ENCODE measurements around the gene SEC23B.

Gene SEC23B

DNA sequence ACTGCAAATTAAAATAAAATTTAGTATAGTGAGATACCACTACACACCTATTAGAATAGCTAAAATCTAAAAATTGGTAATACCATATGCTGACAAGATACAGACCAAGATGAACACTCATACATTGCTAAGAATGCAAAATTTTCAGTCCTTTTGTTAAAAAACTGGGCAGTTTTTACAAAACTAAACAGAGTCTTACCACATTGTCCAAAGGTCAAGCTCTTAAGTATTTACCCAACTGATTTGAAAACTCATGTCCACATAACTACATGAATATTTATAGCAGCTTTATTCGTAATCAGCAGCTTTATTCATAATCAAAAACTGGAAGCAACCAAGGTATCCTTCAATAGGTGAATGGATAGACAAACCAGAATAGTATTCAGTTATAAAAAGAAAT is 30.5 kb upstream of the SEC23B start:
- no peak overlapping the region for H3K27ac ChIP-seq
- no peak overlapping the region for H2AFZ ChIP-seq
- H3K4me1 ChIP-seq, result no peaks in the 10 kb centered on the region
- no peaks in the 10 kb centered on the region for H3K9me3 ChIP-seq (ENCODE audit: control insufficient read depth, low read length)
- TF ChIP-seq, protein P1, sequence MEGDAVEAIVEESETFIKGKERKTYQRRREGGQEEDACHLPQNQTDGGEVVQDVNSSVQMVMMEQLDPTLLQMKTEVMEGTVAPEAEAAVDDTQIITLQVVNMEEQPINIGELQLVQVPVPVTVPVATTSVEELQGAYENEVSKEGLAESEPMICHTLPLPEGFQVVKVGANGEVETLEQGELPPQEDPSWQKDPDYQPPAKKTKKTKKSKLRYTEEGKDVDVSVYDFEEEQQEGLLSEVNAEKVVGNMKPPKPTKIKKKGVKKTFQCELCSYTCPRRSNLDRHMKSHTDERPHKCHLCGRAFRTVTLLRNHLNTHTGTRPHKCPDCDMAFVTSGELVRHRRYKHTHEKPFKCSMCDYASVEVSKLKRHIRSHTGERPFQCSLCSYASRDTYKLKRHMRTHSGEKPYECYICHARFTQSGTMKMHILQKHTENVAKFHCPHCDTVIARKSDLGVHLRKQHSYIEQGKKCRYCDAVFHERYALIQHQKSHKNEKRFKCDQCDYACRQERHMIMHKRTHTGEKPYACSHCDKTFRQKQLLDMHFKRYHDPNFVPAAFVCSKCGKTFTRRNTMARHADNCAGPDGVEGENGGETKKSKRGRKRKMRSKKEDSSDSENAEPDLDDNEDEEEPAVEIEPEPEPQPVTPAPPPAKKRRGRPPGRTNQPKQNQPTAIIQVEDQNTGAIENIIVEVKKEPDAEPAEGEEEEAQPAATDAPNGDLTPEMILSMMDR (IDR thresholded peaks at IDR 0.05), result no peak
- no peaks in the 10 kb centered on the region for H3K27me3 ChIP-seq (ENCODE audit: control insufficient read depth, insufficient read depth, low read length)
- no peak overlapping the region for H3K9ac ChIP-seq
- no peaks in the 10 kb centered on the region for H3K36me3 ChIP-seq (ENCODE audit: control insufficient read depth, insufficient read depth, low read length)
- H3K4me3 ChIP-seq (ENCODE audit: low read depth, low read length), result no peak overlapping the region
- H3K79me2 ChIP-seq, result no peaks in the 10 kb centered on the region
- H3K4me2 ChIP-seq (ENCODE audit: low read length), result no peak overlapping the region

DNA sequence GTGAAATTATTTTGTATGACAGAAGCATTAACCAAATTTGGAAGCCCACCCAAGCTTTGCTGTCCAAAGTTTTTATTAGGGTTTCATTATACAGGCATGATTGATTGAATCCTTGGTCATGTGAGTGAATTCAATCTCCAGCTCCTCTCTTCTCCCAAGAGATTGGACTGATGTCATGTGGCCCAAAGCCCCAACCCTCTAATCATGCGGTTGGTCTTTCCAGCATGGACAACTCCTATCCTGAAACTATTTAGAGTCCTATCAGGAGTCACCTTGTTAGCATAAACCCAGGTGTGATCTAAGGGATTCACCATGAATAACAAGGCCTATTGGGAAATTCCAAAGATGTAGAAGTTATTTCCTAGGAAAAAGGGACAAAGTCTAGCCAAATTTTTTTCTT is 29.9 kb upstream of the SEC23B start:
- H3K4me3 ChIP-seq (ENCODE audit: low read depth, low read length), result no peak overlapping the region
- no peak overlapping the region for H3K4me2 ChIP-seq (ENCODE audit: low read length)
- H3K79me2 ChIP-seq, result no peaks in the 10 kb centered on the region
- TF ChIP-seq, protein P1 (IDR thresholded peaks at IDR 0.05), result no peak
- no peaks in the 10 kb centered on the region for H3K36me3 ChIP-seq (ENCODE audit: control insufficient read depth, insufficient read depth, low read length)
- H2AFZ ChIP-seq, result no peak overlapping the region
- no peaks in the 10 kb centered on the region for H3K4me1 ChIP-seq
- no peaks in the 10 kb centered on the region for H3K27me3 ChIP-seq (ENCODE audit: control insufficient read depth, insufficient read depth, low read length)
- H3K9me3 ChIP-seq (ENCODE audit: control insufficient read depth, low read length), result no peaks in the 10 kb centered on the region
- no peak overlapping the region for H3K27ac ChIP-seq
- H3K9ac ChIP-seq, result no peak overlapping the region

DNA sequence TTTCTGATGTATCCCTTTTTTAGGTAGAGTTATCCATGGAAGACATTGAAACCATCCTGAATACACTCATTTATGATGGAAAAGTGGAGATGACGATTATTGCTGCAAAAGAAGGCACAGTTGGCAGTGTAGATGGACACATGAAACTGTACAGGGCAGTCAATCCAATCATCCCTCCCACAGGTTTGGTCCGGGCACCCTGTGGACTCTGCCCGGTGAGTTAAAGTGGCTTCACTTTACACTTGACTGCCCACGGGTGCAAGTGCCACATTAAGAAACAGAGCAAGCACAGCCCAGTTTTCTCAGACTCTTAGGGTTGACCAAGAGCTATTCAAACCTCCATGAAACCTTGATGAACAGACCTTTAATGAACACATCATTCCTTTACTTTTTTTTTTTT is 26.1 kb upstream of the SEC23B start:
- no peaks in the 10 kb centered on the region for H3K27me3 ChIP-seq (ENCODE audit: control insufficient read depth, insufficient read depth, low read length)
- H3K4me2 ChIP-seq (ENCODE audit: low read length), result no peak overlapping the region
- no peak overlapping the region for H2AFZ ChIP-seq
- H3K79me2 ChIP-seq, result no peaks in the 10 kb centered on the region
- TF ChIP-seq, protein P1 (IDR thresholded peaks at IDR 0.05), result no peak
- H3K9me3 ChIP-seq (ENCODE audit: control insufficient read depth, low read length), result no peaks in the 10 kb centered on the region
- H3K4me1 ChIP-seq, result no peaks in the 10 kb centered on the region
- H3K27ac ChIP-seq, result no peak overlapping the region
- no peak overlapping the region for H3K4me3 ChIP-seq (ENCODE audit: low read depth, low read length)
- no peaks in the 10 kb centered on the region for H3K36me3 ChIP-seq (ENCODE audit: control insufficient read depth, insufficient read depth, low read length)
- H3K9ac ChIP-seq, result no peak overlapping the region

DNA sequence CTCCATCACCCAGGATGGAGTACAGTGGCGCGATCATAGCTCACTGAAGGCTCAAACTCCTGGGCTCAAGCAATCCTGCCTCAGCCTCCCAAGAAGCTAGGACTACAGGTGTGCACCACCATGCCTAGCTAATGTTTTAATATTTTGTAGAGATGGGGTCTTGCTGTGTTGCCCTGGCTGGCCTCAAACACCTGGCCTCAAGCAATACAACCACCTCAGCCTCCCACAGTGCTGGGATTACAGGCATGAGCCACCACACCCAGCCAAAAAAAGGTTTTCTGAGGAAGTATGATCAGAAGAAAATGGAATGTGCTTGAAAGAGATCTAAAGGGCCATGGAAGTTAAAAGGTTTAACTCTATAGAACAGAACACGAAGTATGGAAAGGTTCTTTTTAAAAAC is 19.4 kb upstream of the SEC23B start:
- H3K4me3 ChIP-seq (ENCODE audit: low read depth, low read length), result no peak overlapping the region
- no peak overlapping the region for H2AFZ ChIP-seq
- no peak overlapping the region for H3K9ac ChIP-seq
- TF ChIP-seq, protein P1 (IDR thresholded peaks at IDR 0.05), result no peak
- no peaks in the 10 kb centered on the region for H3K4me1 ChIP-seq
- H3K27ac ChIP-seq, result no peak overlapping the region
- no peaks in the 10 kb centered on the region for H3K9me3 ChIP-seq (ENCODE audit: control insufficient read depth, low read length)
- H3K27me3 ChIP-seq (ENCODE audit: control insufficient read depth, insufficient read depth, low read length), result no peaks in the 10 kb centered on the region
- no peaks in the 10 kb centered on the region for H3K36me3 ChIP-seq (ENCODE audit: control insufficient read depth, insufficient read depth, low read length)
- no peaks in the 10 kb centered on the region for H3K79me2 ChIP-seq
- H3K4me2 ChIP-seq (ENCODE audit: low read length), result no peak overlapping the region

DNA sequence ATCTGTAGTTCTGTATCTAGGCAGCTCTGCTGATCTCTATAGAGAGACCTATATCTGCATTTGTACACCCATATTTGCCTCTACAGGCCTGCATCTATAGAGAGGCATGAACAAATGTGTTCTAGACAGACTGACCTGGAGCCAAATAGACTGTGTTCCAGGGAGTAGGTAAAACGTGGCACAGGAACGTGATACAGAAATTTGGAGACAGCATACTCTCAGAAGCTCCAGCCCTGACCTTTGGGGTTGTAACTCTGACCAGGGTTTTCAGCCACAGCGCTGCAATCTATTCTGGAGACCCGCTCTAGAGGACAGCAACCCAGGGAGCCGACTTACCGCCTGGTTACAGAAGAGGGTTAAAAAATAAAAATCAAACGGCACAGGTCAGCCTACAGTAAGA is 11.7 kb upstream of the SEC23B start:
- TF ChIP-seq, protein P1 (IDR thresholded peaks at IDR 0.05), result no peak
- H3K4me1 ChIP-seq, result no peaks in the 10 kb centered on the region
- no peak overlapping the region for H3K9ac ChIP-seq
- H3K79me2 ChIP-seq, result no peaks in the 10 kb centered on the region
- H3K9me3 ChIP-seq (ENCODE audit: control insufficient read depth, low read length), result no peaks in the 10 kb centered on the region
- no peaks in the 10 kb centered on the region for H3K36me3 ChIP-seq (ENCODE audit: control insufficient read depth, insufficient read depth, low read length)
- no peak overlapping the region for H3K27ac ChIP-seq
- peak overlapping the region; percentile 56 for H3K4me2 ChIP-seq (ENCODE audit: low read length)
- no peaks in the 10 kb centered on the region for H3K27me3 ChIP-seq (ENCODE audit: control insufficient read depth, insufficient read depth, low read length)
- H3K4me3 ChIP-seq (ENCODE audit: low read depth, low read length), result peak overlapping the region; percentile 65
- peak overlapping the region; percentile 93 for H2AFZ ChIP-seq

Measured in parathyroid adenoma (tissue), 2 donors.